GM13976 (cell line): ENCODE results near the gene KCP.

Experiments used
- DNase-seq: peaks from one replicate; pipeline ENCODE4 v3.0.0; 2012; ENCODE audit warnings: low spot score
- CTCF ChIP-seq: IDR thresholded peaks from 2 replicates; pipeline ENCODE4 v1.5.1; 2012; ENCODE audit warnings: borderline replicate concordance, mild to moderate bottlenecking; ENCODE audit not compliant: insufficient read depth; ENCODE audit errors: extremely low read depth, missing control alignments, control extremely low read depth
- in situ Hi-C: fragments of 300-500 bp; cut with MboI; formaldehyde crosslinking; loops from one replicate; pipeline ENCODE4 v1.12.0; 2022; ENCODE audit warnings: low sequenced_read_pairs, mixed read lengths, inconsistent platforms; ENCODE audit not compliant: unreplicated experiment

KCP gene

GRCh38 chr7:128861957-128862570 is 48.4 kb downstream of the KCP start:
- in situ Hi-C loops = no loop called here
- no peak for TF ChIP-seq CTCF
- DNase-seq = no peak

- DNase-seq = no peak
- in situ Hi-C loops = no loop called here
- TF ChIP-seq CTCF = no peak
Observed at GRCh38 chr7:128860158-128861073, 50.1 kb downstream of the KCP start.

GRCh38 chr7:128859232-128860157 is 51.0 kb downstream of the KCP start:
- no peak for DNase-seq
- in situ Hi-C loops = no loop called here
- TF ChIP-seq CTCF = no peak

GRCh38 chr7:128858380-128859231 is 51.9 kb downstream of the KCP start:
- no peak for DNase-seq
- no peak for TF ChIP-seq CTCF
- in situ Hi-C loops = no loop called here

GRCh38 chr7:128856001-128856718 is 54.3 kb downstream of the KCP start:
- no peak for DNase-seq
- no peak for TF ChIP-seq CTCF
- in situ Hi-C loops = no loop called here

- TF ChIP-seq CTCF = no peak
- no peak for DNase-seq
- in situ Hi-C loops = no loop called here
Observed at GRCh38 chr7:128855559-128855958, 55.0 kb downstream of the KCP start.
